ENCODE measurements around the gene TMEM150B.

GRCh38 chr19:55315956-55316525 lies 9.1 kb downstream of the TMEM150B start:
- no peak for TF ChIP-seq POLR2A (IDR thresholded peaks at IDR 0.05; ENCODE audit: low read depth, low read length)
- no peak for TF ChIP-seq POLR2AphosphoS5 (IDR thresholded peaks at IDR 0.05; ENCODE audit: insufficient read depth, low read depth, low read length)
- no peak for TF ChIP-seq FOS (IDR thresholded peaks at IDR 0.05; ENCODE audit: borderline replicate concordance, insufficient read depth, low read length)
- TF ChIP-seq CTCF (IDR thresholded peaks at IDR 0.05; ENCODE audit: extremely low read depth in 1 of 2, insufficient read depth in 1 of 2, low read depth in 1 of 2, low read length in 2 of 2): no peak
- TF ChIP-seq JUN (IDR thresholded peaks at IDR 0.05; ENCODE audit: borderline replicate concordance, insufficient read depth, insufficient read length, low read depth): no peak
- no peak for TF ChIP-seq MYC (IDR thresholded peaks at IDR 0.05; ENCODE audit: low read depth, low read length)
- no peak for TF ChIP-seq EZH2 (IDR thresholded peaks at IDR 0.05; ENCODE audit: borderline replicate concordance, low read depth, low read length, severe bottlenecking)
- TF ChIP-seq MAX (IDR thresholded peaks at IDR 0.05; ENCODE audit: insufficient read depth, insufficient read length): no peak
